DMS53 (cell line): ENCODE measurements around the gene MAP2K6.

ENCODE experiments used
- DNase-seq: peaks from one replicate; lab custom pipeline; 2025; lab: John Stamatoyannopoulos, UW

MAP2K6 gene

DNA sequence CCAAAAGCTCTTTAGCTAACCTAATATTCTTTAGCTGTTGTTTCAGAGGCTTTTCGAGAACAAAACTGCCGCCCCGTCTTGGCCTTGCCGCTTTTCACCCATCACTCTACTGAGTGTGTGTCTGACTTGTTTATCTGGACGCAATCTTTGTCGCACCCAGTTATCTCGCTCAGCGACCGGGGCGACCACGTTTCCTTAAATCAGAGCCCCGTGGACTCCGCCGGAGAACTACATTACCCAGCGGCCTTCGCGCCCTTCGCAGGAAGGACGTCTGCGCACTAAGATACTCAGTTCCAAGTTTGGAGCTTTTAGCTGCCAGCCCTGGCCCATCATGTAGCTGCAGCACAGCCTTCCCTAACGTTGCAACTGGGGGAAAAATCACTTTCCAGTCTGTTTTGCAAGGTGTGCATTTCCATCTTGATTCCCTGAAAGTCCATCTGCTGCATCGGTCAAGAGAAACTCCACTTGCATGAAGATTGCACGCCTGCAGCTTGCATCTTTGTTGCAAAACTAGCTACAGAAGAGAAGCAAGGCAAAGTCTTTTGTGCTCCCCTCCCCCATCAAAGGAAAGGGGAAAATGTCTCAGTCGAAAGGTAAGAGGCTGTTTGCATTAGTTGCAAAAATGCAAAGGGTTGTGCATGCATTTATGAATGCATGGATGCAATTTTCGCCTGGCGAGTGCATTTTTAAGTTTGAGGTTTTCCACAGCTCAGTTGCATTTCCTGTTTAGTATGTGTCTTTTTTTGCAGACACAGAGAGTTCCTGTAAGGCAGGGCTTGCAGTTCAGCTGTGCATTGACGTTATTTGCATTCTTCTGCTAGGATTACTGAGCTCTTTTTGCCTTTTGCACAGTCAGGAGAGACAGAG, at the start of gene MAP2K6:
TSS of gene MAP2K6 (plus strand) at position 290 of the 867 bp plus-strand sequence. CDS start at position 578, 288 bp downstream.
- peak; percentile 81 for DNase-seq

GRCh38 chr17:69367298-69367697, 47.2 kb upstream of the MAP2K6 start:
- DNase-seq: no peak

DNA sequence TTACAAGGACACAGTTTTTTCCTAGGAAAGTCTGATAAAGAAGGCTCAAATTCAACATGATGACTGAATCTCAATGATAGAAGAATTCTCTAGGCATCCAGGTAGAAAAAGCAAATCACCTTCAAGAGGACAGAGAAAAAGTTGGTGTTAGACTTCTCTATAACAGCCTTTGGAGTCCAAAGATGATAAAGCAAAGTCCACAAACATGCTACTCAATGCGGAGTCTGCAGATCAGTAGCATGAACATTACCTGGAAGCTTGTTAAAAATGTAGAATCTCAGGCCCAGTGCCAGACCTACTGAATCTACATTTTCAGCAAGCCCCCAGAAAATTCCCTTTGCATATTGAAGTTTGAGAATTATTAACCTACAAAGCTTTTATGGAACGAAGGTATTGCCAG, 41.4 kb upstream of the MAP2K6 start:
- DNase-seq: no peak

- DNase-seq: no peak
Measured at GRCh38 chr17:69375229-69375628, 39.3 kb upstream of the MAP2K6 start.

DNA sequence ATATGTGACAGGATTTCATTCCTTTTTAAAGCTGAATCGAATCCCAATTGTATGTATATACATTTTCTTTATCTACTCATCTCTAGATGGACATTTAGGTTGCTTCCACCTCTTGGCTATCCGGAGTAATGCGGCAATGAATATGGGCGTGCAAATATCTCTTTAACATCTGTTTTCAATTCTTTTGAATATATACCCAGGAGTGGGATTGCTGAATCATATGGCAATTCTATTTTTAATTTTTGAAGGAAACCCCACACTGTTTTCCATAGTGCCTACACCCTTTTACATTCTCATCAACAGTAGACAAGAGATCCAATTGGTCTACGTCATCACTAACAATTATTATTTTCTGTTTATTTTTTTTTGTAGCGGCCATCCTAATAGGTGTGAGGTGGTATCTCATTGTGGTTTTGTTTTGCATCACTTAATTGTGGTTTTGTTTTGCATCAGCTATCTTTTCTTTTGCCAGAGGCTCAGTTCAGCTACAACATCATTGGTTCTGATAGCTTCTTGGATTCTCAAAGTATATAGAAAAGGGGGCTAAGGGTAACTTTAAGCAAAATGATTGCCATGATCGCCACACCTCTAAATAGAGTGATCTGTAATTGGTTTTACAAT, 25.6 kb upstream of the MAP2K6 start:
- no peak for DNase-seq

DNA sequence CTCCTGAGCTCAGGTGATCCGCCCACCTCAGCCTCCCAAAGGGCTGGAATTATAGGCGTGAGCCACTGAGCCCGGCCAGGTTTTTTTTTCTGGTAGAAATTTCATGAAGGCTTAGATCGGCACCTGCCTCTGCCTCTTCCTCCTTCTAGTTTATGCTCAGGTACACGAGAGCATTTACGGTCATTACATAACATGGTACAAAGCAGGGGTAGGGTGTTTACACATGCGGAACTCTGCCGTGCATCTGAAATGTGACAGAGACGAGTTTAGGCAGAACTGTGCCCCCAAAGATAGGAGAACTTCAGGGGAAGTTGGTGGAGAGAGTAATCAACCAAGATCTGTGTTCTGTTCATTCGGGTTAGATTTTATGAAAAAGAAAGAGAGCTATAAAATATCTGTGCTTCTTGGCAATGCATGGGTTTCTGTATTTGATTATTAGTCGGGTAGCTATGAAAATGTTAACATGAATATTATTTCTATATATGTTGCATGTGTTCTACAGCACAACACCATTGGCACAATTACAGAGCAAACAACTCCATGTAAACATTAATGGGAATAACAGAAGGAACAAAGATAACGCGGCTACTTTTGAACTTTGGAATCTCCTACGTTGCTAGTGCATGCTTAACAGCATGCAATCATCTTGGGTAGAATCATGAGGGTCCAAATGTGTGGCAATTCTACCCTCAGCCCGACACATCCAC, 23.5 kb upstream of the MAP2K6 start:
- DNase-seq: peak; percentile 61

GRCh38 chr17:69401251-69401650, 13.2 kb upstream of the MAP2K6 start:
- no peak for DNase-seq

GRCh38 chr17:69402052-69402451, 12.4 kb upstream of the MAP2K6 start:
- DNase-seq: no peak

GRCh38 chr17:69404399-69404798, 10.1 kb upstream of the MAP2K6 start:
- no peak for DNase-seq

GRCh38 chr17:69405096-69405495, 9.4 kb upstream of the MAP2K6 start:
- DNase-seq: no peak

- no peak for DNase-seq
Measured at GRCh38 chr17:69406941-69407340, 7.6 kb upstream of the MAP2K6 start.

GRCh38 chr17:69407759-69408158, 6.7 kb upstream of the MAP2K6 start:
- no peak for DNase-seq

DNA sequence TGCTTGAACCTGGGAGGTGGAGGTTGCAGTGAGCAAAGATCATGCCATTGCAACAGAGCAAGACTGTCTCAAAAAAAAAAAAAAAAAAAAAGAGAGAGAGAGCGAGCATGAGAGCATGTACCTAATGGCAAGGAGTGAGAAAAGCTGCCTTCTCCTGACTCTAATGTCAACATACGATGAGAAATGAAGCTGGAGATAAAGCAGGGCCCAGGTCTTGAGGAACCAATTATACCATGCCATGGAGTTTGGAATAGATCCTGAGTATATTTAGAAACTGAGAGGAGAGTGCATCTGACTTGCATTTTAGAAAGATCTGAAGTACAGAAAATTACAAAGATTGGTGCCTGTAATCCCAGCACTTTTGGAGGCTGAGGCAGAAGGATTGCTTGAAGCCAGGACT, 3.8 kb upstream of the MAP2K6 start:
- no peak for DNase-seq

DNA sequence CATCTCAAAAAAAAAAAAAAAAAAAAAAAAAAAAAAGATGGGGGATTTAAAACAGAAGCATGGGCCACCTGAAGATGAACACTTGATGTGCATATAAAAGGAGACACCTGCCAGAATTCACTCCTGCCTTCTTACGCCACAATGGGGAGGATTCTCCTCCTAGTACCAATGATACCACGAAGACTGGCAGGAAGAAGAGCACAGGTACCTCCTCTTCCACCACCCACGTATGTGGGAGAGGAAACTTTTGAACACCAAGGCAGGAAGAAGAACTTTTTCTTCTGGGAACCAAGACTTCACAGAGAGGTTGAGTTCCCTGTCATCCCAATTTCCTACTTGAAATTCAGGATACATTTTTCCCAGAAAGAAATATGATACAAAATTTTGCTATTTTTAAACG, 2.7 kb upstream of the MAP2K6 start:
- no peak for DNase-seq

DNA sequence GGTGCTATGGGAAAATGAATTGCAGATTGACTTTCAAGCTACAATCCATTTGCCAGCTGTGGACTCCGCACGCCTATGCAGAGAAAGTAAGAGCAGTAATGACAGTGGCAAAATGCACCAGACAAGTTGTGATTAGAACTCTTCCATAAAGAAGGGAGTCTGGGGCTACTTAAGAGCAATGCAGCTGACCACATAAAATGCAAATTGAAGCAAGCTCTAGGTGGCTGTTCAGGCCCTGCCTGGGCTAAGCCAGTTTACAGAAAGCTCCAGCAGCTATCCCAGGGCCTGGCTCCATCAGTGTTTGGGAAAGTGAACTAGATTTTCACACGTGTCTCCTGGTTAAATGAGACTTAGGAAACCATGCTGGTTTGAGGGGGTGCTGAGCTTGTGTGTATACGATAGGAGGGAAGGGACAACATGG, 2.2 kb upstream of the MAP2K6 start:
- no peak for DNase-seq

DNA sequence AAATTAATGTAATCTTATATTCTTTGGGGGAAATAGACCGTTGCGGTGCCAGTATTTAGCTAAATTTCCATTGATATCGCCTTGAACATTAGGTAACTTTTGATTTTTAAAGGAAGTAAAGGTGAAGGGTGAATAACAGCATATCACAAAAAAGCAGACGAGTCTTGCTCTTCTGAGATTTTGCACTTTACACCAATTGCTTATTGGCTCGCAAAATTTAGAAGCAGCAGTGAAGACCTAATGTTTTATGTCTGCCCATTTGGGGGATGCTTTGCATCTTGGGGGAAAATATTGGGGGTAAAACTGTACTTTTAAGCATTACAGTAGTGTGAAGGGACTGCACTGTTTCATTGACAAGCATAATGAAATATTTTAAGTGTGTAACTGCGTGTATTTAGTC, 934 bp downstream of the MAP2K6 start:
- DNase-seq: no peak

GRCh38 chr17:69417545-69418483, 3.3 kb downstream of the MAP2K6 start:
- no peak for DNase-seq

GRCh38 chr17:69418535-69418934, 4.0 kb downstream of the MAP2K6 start:
- no peak for DNase-seq

DNA sequence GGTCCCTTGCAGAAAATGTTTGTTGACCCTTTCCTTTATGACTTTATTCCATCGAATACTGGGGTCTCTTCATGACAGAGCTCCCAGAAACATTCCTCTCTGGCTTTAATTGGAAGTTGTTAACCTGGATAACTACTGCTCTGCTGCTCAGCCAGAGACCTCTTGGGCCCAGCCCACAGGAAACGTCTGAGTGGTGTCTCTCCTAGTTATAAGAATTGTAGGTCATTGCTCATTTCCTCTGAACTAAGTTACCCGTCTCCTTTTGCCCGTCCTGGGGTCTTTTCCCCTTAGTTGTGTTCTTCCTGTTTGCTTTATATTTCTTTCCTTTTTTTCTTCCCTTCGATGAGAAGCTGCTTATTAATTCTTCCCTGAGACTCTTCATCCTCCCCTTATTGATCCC, 9.0 kb downstream of the MAP2K6 start:
- DNase-seq: no peak

DNA sequence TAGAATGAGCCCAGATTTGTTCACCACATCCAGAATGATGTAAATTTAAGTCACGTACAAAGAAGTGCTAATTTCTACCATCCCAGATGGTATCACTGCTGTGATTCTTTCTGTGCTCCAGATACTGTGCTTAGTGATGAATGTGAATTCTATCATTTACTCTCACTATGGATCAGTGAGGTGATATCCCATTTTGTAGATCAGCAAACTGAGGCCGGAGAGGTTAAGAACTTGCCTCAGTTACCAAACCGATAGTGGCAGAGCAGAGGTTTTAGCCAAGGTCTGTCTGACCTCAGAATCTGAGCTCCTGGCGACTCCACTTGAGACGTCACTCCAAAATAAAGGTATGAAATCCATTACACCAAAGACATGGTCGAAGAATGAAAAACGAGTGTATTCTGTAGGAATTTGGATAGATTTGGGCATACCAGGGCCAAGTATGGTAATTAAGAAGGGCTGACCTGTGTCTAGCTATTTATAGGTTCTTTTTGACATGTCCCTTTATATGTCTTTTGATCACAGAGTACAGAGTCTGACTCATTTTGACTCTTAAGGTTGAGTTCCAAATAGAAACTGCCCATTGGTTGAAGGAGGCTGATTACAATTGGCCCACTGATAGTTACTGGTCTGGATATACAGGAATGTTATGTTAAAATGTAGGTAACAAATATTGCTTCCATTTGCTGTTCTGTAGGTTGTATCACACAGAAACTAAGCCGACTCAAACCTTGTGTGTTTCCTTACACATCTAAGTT, 10.0 kb downstream of the MAP2K6 start:
- DNase-seq: no peak

GRCh38 chr17:69425978-69426377, 11.5 kb downstream of the MAP2K6 start:
- no peak for DNase-seq
